ENCODE measurements around the gene CTNND1.

Gene CTNND1

DNA sequence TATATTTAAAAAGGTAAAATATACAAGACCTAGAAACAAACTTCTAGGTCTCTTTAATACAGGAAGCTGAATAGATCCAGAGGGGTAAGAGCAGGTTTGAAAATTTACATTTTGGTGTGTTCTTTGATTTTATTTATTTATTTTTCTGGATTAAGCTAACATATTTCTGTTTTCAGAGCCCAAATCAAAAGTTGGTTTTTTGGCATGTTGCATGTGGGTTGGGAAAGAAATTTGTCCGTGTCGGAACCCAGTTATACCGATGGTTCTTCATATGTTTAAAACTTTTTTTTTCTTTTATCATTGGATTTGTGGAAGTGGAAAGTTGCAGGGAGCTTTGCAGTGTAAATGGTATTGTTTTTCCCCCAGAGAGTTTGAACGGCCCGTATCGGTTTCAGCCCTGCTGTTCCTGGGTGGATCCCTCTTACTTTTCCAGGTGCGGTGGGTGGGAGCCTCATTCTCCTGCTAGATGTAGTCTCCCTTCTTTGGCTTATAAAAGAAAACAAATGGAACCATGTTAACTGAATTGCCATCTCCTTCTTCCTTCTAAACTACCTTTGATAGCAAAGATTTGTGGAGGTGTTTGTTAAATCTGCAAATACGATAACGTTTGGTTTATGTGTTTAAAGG, 746 bp downstream of the CTNND1 start:
- no peak for DNase-seq (ENCODE audit: low spot score)

DNA sequence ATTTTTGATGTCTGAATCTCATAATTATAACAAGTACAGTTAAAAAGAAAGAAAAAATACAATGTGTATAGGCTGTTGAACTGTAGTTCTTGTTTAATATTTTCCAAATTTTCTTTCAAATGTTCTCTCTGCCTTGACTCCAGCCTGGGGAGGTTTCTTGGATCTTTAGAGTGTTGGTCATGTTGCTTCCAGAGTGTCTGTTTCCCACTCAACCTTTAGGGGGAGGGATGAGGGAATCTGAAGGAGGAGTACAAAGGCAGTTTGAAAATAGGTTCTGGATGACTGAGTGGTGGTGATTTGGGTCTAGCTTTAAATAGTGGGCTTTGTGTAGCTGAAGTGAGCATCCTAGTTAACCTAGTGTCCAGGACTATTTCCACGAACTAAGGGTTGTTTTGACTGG, 2.0 kb downstream of the CTNND1 start:
- DNase-seq (ENCODE audit: low spot score), result peak; percentile 63

DNA sequence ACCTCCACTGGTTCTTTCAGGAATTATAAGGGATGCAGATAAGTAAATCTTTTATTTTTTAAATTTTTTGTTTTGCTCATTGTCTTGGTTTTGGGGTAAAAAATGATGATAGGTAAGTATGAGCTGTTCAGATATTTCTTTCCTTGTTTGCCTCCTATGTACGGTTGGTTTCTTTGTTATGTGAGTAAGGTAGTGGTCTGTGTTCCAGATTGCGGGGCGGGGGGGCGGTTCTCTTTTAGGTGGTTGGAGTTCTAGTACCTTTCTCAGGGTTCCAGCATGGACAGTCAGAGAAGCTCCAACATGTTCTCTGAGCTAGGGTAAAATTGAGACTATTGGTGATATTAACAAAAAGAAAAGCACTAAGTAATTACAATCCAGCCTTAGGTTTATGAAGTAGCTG, 2.4 kb downstream of the CTNND1 start:
- DNase-seq (ENCODE audit: low spot score), result no peak

DNA sequence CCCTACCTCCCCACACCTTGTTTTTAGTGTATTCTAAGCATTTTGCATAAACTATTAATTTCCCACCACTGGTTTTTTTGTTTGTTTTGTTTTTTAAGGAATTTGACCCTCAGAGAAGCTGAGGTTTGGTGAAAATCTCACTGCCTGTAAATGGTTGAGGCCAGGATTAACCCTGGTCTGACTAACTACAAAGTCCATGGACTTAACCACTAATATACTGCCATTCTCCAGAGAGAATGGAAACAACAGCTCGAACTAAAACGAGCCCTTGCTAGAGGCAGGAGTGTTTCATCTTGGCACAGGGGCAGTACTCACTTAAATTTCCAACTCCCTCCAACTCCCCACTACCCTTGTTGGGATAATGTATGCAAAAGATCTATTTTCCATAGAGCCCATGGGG, 3.0 kb downstream of the CTNND1 start:
- no peak for DNase-seq (ENCODE audit: low spot score)

DNA sequence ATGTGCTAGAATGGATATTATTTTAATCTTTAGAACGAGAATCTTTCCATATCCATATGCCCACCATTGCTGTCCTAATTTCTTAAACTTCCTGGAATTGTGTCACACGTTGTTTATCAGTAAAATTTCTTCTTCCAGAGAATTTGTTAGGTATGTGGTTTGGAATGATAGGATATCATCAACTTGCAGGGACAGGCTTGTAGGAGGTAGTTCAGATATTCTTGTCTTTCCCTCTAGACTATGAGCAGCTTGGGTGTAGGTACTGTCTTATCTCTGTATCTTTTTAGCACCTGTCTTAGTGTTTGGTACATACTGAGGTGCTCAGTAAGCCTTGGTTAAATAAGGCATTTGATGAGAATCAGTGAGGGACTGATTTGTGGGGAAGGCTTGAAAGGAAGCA, 3.4 kb downstream of the CTNND1 start:
- no peak for DNase-seq (ENCODE audit: low spot score)

DNA sequence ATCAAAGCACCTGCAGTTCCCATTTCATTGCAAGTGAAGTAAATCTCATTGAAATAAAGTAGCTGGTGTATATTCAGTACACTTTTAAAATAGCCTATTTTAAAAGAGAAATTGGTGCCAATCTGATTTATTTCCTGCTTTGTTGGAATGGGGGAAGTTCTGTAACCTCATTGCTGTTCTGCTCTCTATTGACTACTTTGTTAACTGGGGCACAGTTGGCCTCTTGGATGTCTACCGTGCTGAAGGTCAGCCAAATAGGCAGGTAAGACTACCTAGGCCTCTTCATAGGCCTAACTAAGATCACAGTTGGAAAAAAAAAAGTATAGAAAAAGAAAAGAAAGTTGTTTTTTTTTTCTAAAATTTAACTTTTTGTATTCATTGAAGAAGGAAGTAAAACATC, 9.2 kb downstream of the CTNND1 start:
- no peak for DNase-seq (ENCODE audit: low spot score)

DNA sequence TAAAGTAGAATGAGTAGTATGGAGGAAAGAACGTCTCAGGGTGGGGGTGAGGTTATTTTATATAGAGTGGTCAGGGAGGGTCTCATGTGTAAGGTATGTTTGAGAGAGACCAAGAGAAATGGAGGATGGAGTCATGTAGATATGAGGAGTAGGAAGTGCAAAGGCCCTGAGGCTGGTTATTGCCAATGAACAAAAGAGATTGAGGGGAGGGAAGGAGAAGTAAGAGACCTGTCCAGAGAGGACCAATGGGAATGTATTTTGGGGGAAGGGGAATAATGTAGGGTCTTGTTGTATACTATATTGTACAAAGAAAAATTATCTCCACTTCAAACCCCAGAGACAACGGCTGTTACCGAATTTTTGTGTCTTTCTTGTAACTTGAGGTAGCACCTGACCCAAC, 9.8 kb downstream of the CTNND1 start:
- no peak for DNase-seq (ENCODE audit: low spot score)

DNA sequence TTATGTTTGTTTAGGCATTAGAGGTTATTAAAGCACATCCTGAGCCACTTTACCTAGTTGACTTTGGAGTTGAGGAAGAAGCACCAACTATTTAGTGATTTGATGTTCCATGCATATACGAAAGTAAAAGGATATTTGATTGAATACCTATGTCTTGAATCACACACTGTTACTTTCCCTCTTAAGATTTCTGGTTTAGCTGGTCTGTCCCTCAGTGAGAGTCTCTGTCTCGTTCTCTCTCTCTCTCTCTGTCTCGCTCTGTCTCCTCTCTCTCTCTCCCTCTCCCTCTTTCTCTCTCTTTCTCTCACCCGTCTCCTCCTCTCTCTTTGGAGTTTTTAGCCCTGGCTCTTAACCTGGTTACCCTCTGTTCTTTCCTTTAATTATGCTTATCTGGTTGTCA, 11.0 kb downstream of the CTNND1 start:
- DNase-seq (ENCODE audit: low spot score), result no peak

DNA sequence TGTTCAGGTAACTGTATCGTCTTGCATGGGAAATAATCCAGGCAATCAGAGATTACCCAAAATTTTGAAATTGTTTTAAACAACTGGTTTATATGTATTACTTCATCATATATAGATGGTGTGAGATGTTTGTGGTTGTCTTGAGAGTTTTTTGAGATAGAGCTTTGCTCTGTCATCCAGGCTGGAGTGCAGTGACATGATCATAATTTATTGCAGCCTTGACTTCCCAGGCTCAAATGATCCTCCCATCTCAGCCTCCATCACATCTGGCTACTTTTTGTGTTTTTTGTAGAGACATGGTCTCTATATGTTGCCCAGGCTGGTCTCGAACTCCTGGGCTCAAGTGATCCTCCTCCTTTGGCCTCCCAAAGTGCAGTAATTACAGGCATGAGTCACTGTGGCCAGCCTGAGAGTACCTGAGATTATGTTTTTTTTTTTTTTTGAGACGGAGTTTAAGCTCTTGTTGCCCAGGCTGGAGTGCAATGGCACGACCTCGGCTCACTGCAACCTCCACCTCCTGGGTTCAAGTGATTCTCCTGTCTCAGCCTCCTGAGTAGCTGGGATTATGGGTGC, 11.5 kb downstream of the CTNND1 start:
- no peak for DNase-seq (ENCODE audit: low spot score)

DNA sequence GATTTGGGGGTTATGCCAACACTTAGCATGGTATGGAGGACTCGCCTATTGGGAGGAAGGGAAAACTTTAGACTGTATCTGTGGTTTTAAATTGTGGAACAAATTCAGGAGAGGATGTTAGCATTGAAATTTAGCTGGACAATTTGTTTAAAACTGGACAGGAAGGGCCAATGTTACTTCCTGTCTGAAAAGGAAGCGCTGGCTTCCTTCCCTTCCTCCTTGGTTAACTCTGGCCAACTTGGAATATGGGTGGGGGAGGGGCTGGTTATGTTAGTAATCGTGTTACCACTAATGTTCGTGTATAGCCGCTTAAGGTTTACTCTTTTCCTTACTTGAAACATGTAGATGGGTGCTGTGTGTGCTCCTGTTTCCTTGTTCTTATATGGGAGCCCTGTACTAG, 13.9 kb downstream of the CTNND1 start:
- DNase-seq (ENCODE audit: low spot score), result no peak

DNA sequence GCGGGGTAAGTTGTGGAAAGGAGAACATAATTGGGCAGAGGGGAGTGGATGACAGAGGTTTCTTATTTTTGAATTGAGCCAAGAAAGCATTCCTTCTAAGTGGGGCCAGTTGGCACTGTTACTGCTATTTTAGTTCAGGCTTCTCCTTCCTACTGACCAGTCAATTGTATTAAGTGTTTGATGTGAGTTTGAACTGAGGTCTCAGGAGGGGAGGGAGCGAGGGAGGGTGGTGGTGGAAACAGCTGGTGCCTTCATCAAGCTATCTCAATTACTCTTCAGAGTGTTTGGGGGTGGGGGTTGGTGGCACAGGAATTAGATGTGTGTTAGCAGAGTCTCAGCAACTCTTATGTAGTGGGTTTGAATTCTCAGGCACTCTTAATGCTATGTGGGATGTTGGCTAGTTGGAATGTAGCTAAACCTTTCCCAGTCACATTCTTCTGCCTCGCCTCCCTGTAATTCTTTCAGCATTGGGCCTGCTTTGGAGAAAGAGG, 14.5 kb downstream of the CTNND1 start:
- DNase-seq (ENCODE audit: low spot score), result peak; percentile 68

DNA sequence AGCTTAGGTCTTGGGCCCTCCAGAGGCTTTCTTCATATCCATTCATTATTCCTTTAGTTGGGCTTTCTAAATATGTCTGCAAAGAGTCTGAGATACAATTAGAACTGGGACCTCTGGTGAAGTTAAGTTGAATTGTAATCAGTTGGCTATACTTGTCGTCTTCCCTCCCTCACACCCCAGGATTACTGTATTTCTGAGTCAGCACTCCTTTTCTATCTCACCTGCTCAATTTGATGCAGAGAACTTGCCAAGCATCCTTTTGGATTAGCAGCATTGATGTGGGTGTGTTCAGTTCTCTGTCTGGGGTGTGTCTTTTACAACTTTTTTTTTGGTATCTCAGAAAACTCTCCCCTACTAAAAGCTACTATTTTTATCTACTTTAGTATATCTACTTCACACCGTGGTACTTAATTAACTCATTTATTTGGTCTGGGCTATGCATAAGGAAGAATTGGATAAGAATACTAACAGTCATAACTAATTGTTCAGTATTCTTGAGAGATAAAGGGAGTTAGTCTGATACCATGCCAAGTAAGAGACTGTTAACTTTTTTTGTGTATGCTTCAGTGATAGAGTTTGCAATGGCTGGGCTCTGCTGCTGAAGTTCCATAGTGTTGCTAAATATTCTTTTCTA, 15.1 kb downstream of the CTNND1 start:
- DNase-seq (ENCODE audit: low spot score), result no peak

DNA sequence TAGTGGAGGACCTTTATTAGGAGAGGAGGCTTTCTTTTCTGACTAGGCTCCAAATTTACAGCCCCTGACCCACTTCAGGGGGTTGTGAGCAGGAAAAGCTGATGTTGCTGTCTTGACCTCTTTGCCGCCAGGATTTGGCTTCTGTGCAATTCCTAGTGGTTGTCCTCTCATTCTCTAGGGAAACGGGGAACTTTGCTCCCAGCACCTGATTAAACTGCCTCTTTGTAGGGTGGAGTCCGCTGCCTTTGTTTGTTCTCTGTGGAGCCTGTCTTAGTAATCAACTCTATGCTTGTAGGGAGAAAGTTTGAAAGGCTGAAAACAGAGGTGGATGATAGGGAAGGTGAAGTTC, 16.3 kb downstream of the CTNND1 start:
- DNase-seq (ENCODE audit: low spot score), result no peak

DNA sequence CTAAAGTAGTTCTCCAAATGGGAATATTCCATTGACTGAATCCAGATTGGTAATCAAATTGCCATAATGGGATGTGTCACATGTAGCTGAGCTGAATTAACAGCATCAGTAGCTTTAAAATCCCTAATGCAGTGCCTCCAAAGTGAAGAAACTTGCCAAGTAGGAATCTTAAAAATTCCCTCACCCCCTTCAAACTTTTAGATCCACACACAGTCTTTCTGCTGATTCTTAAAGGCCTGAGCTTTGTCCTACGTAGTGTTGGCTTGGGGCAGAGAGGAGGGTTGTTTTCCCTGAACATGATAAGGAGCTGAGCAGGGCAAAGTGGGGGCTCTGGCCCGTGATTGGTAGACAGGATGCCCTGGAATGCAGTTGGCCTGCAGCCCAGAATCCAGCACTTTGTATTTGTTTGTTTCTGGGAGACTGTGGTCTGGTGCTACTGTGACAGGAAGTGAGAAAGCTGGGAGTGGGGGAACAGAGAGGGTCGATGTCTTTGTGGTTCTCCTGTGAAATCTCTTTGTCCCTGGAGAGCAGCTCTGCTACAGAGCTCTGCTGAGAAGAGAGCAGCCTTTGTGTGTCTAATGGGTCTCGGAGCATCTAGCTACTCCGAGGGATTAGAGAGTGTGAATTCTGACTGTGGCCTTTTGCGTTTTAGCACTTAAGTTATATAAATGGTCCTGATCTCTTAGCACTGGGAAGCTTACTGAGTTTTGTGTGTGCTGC, 16.9 kb downstream of the CTNND1 start:
- DNase-seq (ENCODE audit: low spot score), result peak; percentile 89

DNA sequence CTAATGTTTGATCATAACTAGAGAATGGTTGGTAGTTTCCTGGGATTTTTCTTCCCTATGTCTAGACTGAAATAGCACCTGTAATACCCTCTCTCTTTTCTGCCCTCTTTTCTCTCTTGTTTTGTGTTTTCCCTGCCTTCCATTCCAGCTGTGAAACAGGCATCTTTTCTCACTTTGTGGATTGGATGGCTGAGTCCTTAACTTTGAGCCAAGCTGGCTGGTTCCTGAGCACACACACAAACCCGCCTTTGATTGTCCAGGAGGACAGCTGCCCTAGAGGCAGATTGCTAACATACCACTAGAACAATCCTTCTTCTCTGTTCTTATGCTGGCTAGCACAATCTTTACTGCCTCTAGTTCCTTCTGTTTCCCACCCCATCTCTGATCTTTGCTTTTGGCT, 17.7 kb downstream of the CTNND1 start:
- peak; percentile 55 for DNase-seq (ENCODE audit: low spot score)

DNA sequence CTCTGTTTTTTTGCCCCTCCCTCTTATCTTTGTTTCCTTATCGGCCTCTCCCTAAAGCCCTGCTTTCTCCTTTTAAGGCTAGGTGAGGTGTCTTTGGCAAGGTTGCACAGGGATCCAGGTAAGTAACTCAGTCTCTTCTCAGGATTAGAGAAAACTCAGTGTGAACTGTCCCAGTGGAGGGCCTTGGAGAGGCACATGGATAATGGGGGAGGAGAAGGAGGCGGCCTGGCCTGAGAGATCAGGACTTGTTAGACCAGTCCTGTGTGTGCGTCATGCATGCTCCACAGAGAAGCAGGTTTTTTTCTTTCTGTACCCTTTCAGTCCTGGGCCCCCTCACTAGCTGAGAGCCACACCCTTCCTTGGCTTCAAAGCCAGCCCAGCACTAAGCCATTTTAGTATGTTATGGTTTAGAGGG, 19.9 kb downstream of the CTNND1 start:
- DNase-seq (ENCODE audit: low spot score), result no peak

DNA sequence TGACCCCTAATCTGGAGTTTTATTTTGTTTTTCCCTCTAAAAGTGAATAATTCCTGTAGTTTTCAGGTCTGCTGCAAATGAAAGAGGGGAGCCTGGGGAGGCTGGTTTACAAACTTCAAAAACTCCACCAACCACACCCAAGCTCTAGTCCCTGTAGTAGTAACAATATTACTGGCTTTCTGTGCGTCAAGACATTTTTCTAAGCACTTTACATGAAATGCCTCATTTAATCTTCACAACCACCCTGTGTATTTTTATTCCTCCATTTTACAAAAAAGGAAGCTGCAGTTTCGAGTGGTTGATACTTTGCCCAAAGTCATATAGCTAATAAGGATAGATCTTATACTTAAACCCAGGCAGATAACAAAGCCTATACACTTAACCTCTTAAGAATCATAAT, 23.5 kb downstream of the CTNND1 start:
- DNase-seq (ENCODE audit: low spot score), result no peak

DNA sequence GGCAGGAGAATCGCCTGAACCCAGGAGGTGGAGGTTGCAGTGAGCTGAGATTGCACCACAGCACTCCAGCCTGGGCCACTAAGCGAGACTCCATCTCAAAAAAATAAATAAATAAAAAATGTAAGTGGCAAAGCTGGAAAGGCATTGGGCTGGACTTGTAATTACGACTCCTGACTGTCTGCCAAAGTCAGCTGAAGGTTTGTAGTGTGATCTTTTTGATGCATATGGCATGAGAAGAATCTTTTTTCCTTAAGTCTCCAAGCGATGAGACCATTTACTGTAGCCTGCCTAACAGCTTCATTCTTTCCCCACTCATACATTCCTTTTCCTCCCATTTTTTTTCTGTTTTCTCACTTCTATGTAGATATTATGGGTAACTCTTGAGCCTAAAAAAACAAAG, 24.8 kb downstream of the CTNND1 start:
- DNase-seq (ENCODE audit: low spot score), result no peak

DNA sequence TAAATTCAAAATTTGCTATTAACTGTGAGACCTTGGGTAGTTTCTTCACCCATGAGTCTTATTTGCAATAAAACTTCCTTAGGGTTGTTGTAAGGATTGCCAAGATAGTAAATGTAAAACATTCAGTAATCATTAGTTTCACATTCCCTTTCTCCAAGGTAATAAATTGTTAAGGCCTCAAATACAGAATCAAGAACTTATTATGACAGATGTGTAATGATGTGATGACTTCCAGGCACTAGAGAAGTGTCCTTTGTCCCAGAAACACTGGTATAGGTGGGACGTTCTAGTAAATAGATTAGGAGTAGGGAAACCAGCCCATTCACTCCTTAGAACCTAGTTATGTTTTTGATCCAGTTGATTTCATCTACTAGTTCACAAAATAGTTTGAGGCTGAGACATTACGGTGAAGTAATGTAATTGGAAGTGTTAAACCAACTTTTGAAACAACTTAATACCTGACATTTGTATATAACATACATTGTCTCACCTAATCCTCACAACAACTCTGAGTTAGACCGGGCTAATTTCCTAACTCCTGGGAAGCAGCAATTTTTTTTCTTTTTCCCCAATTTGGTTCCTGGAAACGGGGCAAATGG, 25.5 kb downstream of the CTNND1 start:
- no peak for DNase-seq (ENCODE audit: low spot score)

DNA sequence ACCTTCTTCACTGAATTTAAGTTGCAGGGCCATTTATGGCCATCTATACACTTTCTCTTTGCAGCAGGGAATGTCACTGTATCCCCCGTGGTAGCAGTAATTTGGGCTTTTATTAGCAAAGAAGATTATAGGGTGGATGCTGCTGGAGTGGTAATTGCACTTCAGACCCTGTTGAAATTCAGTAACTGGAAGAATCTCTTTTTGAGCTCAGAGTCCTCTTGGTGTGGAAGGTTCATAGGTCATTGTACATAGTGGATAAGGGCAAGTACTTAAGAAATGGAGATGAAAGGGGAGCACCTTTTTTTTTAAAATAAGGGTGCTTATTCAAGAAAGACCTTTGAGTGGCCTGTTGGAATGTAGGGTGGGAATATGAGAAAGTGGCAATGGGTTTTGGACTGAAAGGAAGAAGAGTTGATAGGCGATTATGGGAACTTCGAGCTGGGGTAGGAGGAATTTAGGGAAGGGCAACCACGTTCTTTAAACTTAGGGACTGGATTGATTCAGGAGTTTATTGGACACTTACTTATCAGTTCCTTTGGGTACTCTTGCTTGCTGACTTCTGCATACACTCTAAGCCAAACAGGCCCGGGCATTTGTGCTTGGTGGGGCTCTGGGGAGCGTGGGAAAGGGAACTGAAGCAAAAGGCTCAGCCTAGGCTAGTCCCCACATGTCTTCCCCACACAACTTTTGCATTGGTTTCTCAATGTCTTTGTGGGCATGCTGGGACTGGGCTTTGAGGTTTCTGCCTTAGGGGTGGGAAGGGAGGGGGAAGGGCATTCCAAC, 26.5 kb downstream of the CTNND1 start:
- DNase-seq (ENCODE audit: low spot score), result peak; percentile 27

DNA sequence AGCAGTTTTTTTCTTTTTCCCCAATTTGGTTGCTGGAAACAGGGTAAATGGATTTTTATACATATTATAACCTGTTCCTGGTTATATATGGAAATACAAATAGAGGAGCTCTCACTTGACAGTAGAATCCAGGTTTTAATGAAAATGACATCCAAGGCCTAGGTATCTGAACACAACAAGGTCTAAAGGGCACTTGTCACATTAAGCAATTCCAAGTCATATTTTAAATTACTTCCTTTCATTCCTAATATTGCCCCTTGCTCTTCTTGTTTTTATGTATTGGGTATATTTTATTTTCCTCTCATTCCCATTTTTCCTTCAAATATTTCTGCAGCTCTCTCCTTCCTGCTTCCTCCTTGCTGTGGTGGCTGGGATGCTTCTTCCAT, 27.1 kb downstream of the CTNND1 start:
- DNase-seq (ENCODE audit: low spot score), result no peak
